Measurements from ENCODE around the gene LBX1.

Gene LBX1

GRCh38 chr10:101195921-101196320 is 33.3 kb downstream of the LBX1 start:
- Histone ChIP-seq H3K27me3 (peaks cover 89% of the 10 kb centered on the region), H3K4me3 (ENCODE audit: low read depth in 1 of 2, low read length in 1 of 2) (no peak overlapping the region), H3K9me3 (no peaks in the 10 kb centered on the region), H3K4me1 (ENCODE audit: control insufficient read depth in 1 of 2, insufficient read depth in 1 of 2, low read depth in 1 of 2, low read length in 1 of 2) (no peaks in the 10 kb centered on the region), H3K36me3 (no peaks in the 10 kb centered on the region), H3K27ac (no peak overlapping the region)
- TF ChIP-seq CTCF (IDR thresholded peaks at IDR 0.05): no peak

- Histone ChIP-seq H3K9me3 (no peaks in the 10 kb centered on the region), H3K4me1 (ENCODE audit: control insufficient read depth in 1 of 2, insufficient read depth in 1 of 2, low read depth in 1 of 2, low read length in 1 of 2) (no peaks in the 10 kb centered on the region), H3K4me3 (ENCODE audit: low read depth in 1 of 2, low read length in 1 of 2) (no peak overlapping the region), H3K27me3 (peaks cover 82% of the 10 kb centered on the region), H3K27ac (no peak overlapping the region), H3K36me3 (no peaks in the 10 kb centered on the region)
- TF ChIP-seq CTCF (IDR thresholded peaks at IDR 0.05): no peak
These were observed 39.5 kb downstream of the LBX1 start for GRCh38 chr10:101189461-101190401.

- Histone ChIP-seq H3K4me1 (ENCODE audit: control insufficient read depth in 1 of 2, insufficient read depth in 1 of 2, low read depth in 1 of 2, low read length in 1 of 2) (no peaks in the 10 kb centered on the region), H3K27me3 (peaks cover 80% of the 10 kb centered on the region), H3K4me3 (ENCODE audit: low read depth in 1 of 2, low read length in 1 of 2) (no peak overlapping the region), H3K36me3 (no peaks in the 10 kb centered on the region), H3K9me3 (no peaks in the 10 kb centered on the region), H3K27ac (no peak overlapping the region)
- TF ChIP-seq CTCF (IDR thresholded peaks at IDR 0.05): no peak
These were observed 40.3 kb downstream of the LBX1 start for GRCh38 chr10:101188942-101189341.

GRCh38 chr10:101183458-101184183 is 45.6 kb downstream of the LBX1 start:
- Histone ChIP-seq H3K36me3 (no peaks in the 10 kb centered on the region), H3K9me3 (no peaks in the 10 kb centered on the region), H3K4me3 (ENCODE audit: low read depth in 1 of 2, low read length in 1 of 2) (no peak overlapping the region), H3K4me1 (ENCODE audit: control insufficient read depth in 1 of 2, insufficient read depth in 1 of 2, low read depth in 1 of 2, low read length in 1 of 2) (no peaks in the 10 kb centered on the region), H3K27me3 (peaks cover 88% of the 10 kb centered on the region), H3K27ac (no peak overlapping the region)
- no peak for TF ChIP-seq CTCF (IDR thresholded peaks at IDR 0.05)

- TF ChIP-seq CTCF (IDR thresholded peaks at IDR 0.05): no peak
- Histone ChIP-seq H3K9me3 (no peaks in the 10 kb centered on the region), H3K4me3 (ENCODE audit: low read depth in 1 of 2, low read length in 1 of 2) (no peak overlapping the region), H3K27me3 (peaks cover 92% of the 10 kb centered on the region), H3K4me1 (ENCODE audit: control insufficient read depth in 1 of 2, insufficient read depth in 1 of 2, low read depth in 1 of 2, low read length in 1 of 2) (no peaks in the 10 kb centered on the region), H3K36me3 (no peaks in the 10 kb centered on the region), H3K27ac (no peak overlapping the region)
These were observed 46.3 kb downstream of the LBX1 start for GRCh38 chr10:101182936-101183335.

Measured in neutrophil (primary cell).